GM12891 (cell line): ENCODE measurements around the gene CPNE7.

Source experiments
- DNase-seq: peaks from one replicate; pipeline ENCODE4 v3.0.0; 2011; ENCODE audit warnings: low spot score; ENCODE audit not compliant: insufficient read length
- FAIRE-seq: peaks from 2 replicates; lab custom pipeline; 2011; peaks lifted over from hg19 to GRCh38; lab: Jason Lieb, UNC
- PAX5 ChIP-seq: IDR thresholded peaks from 2 replicates; pipeline ENCODE4 v1.6.1; 2011; ENCODE audit warnings: low read length, moderate library complexity, mild to moderate bottlenecking; ENCODE audit not compliant: insufficient read depth, severe bottlenecking
- POLR2A ChIP-seq: IDR thresholded peaks from 2 replicates; pipeline ENCODE4 v1.6.1; 2011; ENCODE audit warnings: low read depth, low read length, control low read depth
- POLR2AphosphoS5 ChIP-seq: IDR thresholded peaks from 2 replicates; pipeline ENCODE4 v1.6.1; 2011; ENCODE audit warnings: low read depth, low read length, control low read depth
- POU2F2 ChIP-seq: IDR thresholded peaks from 2 replicates; pipeline ENCODE4 v1.6.1; 2011; ENCODE audit warnings: low read depth, mild to moderate bottlenecking, control low read depth, low read length, moderate library complexity
- SPI1 ChIP-seq: IDR thresholded peaks from 2 replicates; pipeline ENCODE4 v1.6.1; 2011; ENCODE audit warnings: low read depth, low read length, control low read depth
- TAF1 ChIP-seq: IDR thresholded peaks from 2 replicates; pipeline ENCODE4 v1.6.1; 2011; ENCODE audit warnings: low read depth, low read length, control low read depth

Gene CPNE7

GRCh38 chr16:89595330-89596060 is 19.9 kb downstream of the CPNE7 start:
- TF ChIP-seq PAX5 (no peak), POLR2AphosphoS5 (no peak), POLR2A (no peak)
- FAIRE-seq (peak; percentile 54), DNase-seq (no peak)

- DNase-seq: no peak
- no peak for TF ChIP-seq POU2F2
- TF ChIP-seq POLR2A: no peak
- no peak for TF ChIP-seq TAF1
- no peak for FAIRE-seq
Measured at GRCh38 chr16:89596061-89596689, 20.6 kb downstream of the CPNE7 start.

GRCh38 chr16:89596957-89597649 is 21.5 kb downstream of the CPNE7 start:
- no peak for FAIRE-seq
- no peak for DNase-seq
- TF ChIP-seq POLR2AphosphoS5 (no peak), TAF1 (no peak), SPI1 (no peak), POU2F2 (no peak), POLR2A (no peak), PAX5 (no peak)

GRCh38 chr16:89598199-89598598 is 22.6 kb downstream of the CPNE7 start:
- TF ChIP-seq POU2F2 (no peak), POLR2A (no peak), POLR2AphosphoS5 (no peak), TAF1 (no peak), SPI1 (no peak), PAX5 (no peak)
- FAIRE-seq (no peak), DNase-seq (no peak)

- DNase-seq (peak; percentile 63), FAIRE-seq (peak; percentile 69)
- TF ChIP-seq SPI1: no peak
- no peak for TF ChIP-seq PAX5
- no peak for TF ChIP-seq TAF1
- TF ChIP-seq POLR2A: no peak
- TF ChIP-seq POLR2AphosphoS5: no peak
- no peak for TF ChIP-seq POU2F2
Measured at GRCh38 chr16:89599451-89599858, 23.9 kb downstream of the CPNE7 start.

GRCh38 chr16:89599902-89600301 is 24.3 kb downstream of the CPNE7 start:
- FAIRE-seq (no peak), DNase-seq (no peak)

GRCh38 chr16:89600427-89600826 is 24.9 kb downstream of the CPNE7 start:
- FAIRE-seq: peak; percentile 61
- no peak for TF ChIP-seq POLR2A
- TF ChIP-seq TAF1: no peak
- TF ChIP-seq POU2F2: no peak
- TF ChIP-seq POLR2AphosphoS5: no peak
- TF ChIP-seq PAX5: no peak
- no peak for TF ChIP-seq SPI1

More at GRCh38 chr16:89599902-89600301, 24.3 kb downstream of the CPNE7 start:
- TF ChIP-seq POLR2A (no peak), POU2F2 (no peak), POLR2AphosphoS5 (no peak), SPI1 (no peak), PAX5 (no peak), TAF1 (no peak)

GRCh38 chr16:89600956-89601355 is 25.4 kb downstream of the CPNE7 start:
- DNase-seq (no peak), FAIRE-seq (no peak)
- TF ChIP-seq POU2F2 (no peak), POLR2AphosphoS5 (no peak), POLR2A (no peak), SPI1 (no peak), PAX5 (no peak), TAF1 (no peak)

More at GRCh38 chr16:89600427-89600826, 24.9 kb downstream of the CPNE7 start:
- no peak for DNase-seq

GRCh38 chr16:89601906-89602272 is 26.3 kb downstream of the CPNE7 start:
- DNase-seq (no peak), FAIRE-seq (no peak)
- no peak for TF ChIP-seq PAX5
- no peak for TF ChIP-seq SPI1
- TF ChIP-seq TAF1: no peak
- no peak for TF ChIP-seq POLR2A
- TF ChIP-seq POU2F2: no peak
- no peak for TF ChIP-seq POLR2AphosphoS5
